Activated naive CD8-positive, alpha-beta T cell (primary cell): ENCODE results near the gene KIAA1958.
"Not testable (repeated sequence)": the region's sequence is repeated elsewhere in the genome, so short reads cannot be mapped to it uniquely, and the experiment has no call there.

ENCODE experiments used
- H3K27ac Mint-ChIP-seq: one replicate; pipeline ENCODE4 v1.8.0; 2021; ENCODE audit warnings: mixed read lengths
- H3K27me3 Mint-ChIP-seq: one replicate; pipeline ENCODE4 v1.8.0; 2021; ENCODE audit warnings: mixed read lengths
- H3K36me3 Mint-ChIP-seq: one replicate; pipeline ENCODE4 v1.8.0; 2021; ENCODE audit warnings: mixed read lengths
- H3K4me1 Mint-ChIP-seq: one replicate; pipeline ENCODE4 v1.8.0; 2021; ENCODE audit warnings: low read depth, mixed read lengths
- H3K4me3 Mint-ChIP-seq: one replicate; pipeline ENCODE4 v1.8.0; 2021; ENCODE audit warnings: mild to moderate bottlenecking, mixed read lengths
- H3K9me3 Mint-ChIP-seq: one replicate; pipeline ENCODE4 v1.8.0; 2021; ENCODE audit warnings: low read depth, mixed read lengths

The KIAA1958 gene

DNA sequence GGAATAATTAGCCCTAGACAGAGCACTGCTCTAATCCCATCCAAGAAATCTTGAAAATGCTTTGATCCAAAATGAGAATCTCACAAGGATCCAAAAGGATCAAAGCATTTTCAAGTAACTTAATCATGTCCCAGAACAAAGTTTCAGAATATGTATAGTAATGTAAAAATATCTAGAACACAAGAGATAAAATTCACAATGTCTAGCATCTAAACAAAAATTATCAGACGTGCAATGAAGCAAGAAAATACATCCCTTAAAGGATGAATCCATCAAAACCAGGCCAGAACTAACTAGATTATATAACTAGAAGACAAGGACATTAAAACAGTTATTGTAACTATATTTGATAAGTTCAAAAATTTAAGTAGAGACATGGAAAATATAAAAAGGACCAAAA lies 162.0 kb downstream of the KIAA1958 start:
- H3K27ac Mint-ChIP-seq, result no peak overlapping the region
- no peak overlapping the region for H3K4me3 Mint-ChIP-seq
- H3K4me1 Mint-ChIP-seq, result no peaks in the 10 kb centered on the region
- H3K9me3 Mint-ChIP-seq, result peaks cover 17% of the 10 kb centered on the region
- H3K36me3 Mint-ChIP-seq, result peaks cover 45% of the 10 kb centered on the region
- H3K27me3 Mint-ChIP-seq, result no peaks in the 10 kb centered on the region

DNA sequence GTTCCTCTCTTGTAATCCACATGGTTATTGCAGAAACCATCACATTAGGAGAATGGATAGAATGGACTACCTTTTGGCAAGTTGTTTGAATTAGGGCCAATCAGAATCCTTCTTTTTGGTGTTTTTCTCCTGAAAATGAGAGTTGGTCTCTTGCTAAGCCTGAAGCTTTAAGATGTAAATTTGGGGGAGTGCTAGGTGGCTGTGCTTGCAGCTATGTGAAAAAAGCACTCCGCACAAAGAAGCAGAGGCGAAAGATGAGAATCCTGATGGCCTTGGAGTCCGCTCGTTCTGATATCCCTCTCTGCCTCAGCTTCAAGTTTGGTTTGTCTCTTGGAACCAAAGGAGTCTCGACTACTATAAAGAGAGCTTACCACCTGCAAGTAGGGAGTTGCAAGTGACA lies 167.7 kb downstream of the KIAA1958 start:
- Mint-ChIP-seq H3K9me3 (no peaks in the 10 kb centered on the region), H3K36me3 (peaks cover 10% of the 10 kb centered on the region), H3K4me3 (no peak overlapping the region), H3K27ac (no peak overlapping the region), H3K27me3 (no peaks in the 10 kb centered on the region), H3K4me1 (no peaks in the 10 kb centered on the region)

DNA sequence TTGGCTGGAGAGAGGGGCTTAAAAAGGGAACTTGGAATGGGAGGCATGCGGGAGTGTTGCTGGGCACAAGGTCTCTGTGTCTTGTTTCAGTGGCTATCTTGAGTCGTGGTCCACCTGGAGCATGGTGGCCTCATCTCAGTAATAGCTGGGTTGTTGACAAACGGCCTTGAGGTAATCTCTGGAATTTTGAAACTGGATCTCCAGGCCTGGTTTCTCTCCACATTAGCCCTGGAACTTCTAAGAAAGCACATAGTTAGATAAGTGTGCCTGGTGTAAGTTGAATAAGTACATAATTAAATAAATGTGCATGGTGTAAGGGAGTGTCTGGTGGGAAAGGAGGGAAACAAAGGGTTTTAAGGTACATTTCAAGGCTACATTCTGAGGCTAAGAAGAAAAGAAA lies 169.0 kb downstream of the KIAA1958 start:
- Mint-ChIP-seq H3K9me3 (no peaks in the 10 kb centered on the region), H3K4me3 (no peak overlapping the region), H3K4me1 (no peaks in the 10 kb centered on the region), H3K36me3 (peaks cover 4% of the 10 kb centered on the region), H3K27ac (no peak overlapping the region), H3K27me3 (no peaks in the 10 kb centered on the region)

DNA sequence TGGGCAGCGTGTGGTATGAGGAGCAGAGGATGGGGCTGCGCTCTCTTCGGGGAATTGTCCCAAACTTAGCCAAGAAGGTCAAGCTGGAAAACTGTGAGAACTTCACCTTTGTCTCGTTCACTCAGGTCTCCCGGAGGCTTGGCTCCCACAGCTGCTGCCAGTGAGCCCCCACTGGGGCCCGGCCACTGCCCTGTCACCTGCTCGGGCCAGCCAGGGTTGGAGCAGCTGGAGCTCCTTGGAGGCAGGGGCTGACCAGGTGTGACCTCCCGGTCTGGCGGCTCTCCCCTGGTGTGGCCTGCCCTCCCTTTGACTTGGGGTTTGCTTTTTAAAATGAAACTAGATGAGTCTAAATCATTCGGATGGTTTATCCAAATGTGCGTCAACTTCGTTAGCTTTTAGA lies 173.3 kb downstream of the KIAA1958 start:
- Mint-ChIP-seq H3K9me3 (no peaks in the 10 kb centered on the region), H3K4me1 (no peaks in the 10 kb centered on the region), H3K27me3 (no peaks in the 10 kb centered on the region), H3K36me3 (peaks cover 4% of the 10 kb centered on the region), H3K4me3 (no peak overlapping the region), H3K27ac (no peak overlapping the region)

DNA sequence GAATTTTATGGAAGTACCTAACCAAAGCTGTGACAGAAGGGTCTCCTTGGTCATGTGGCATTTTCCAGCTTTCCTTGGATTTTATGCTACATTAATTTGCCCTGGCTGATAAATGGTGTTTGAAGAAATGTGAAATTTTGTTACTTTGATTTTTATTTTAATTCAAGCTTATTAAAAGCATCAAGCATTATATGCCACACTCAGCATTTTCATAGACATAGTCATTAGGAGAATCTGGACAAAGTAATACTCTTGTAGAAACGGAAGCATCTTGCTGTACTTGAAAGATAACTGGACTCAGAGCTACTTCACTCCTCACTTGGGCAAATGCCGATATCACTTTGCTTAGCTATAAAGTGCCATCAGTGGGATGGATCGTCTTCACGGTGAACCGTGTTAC lies 177.1 kb downstream of the KIAA1958 start:
- Mint-ChIP-seq H3K4me1 (no peaks in the 10 kb centered on the region), H3K36me3 (peaks cover 4% of the 10 kb centered on the region), H3K27me3 (no peaks in the 10 kb centered on the region), H3K4me3 (no peak overlapping the region), H3K9me3 (no peaks in the 10 kb centered on the region), H3K27ac (no peak overlapping the region)

DNA sequence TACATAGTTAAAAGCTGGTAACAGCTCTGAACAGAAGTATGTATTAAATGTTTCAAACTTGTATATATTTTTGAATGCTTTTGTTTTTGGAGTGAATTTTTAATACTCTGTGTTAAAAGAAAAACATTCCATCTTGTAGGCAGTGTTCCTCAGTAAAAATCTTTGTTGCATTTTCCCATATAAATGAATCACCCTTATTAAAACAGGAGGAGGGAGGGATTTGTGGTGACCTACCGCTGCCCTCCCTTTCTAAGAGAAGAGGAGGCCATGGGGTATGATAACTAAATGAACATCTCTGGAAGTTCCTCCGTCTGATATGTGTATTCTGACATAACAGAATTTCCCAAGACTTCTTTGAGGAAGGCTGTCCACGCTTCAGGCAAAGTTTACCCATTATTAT lies 177.9 kb downstream of the KIAA1958 start:
- no peaks in the 10 kb centered on the region for H3K27me3 Mint-ChIP-seq
- peaks cover 4% of the 10 kb centered on the region for H3K36me3 Mint-ChIP-seq
- no peaks in the 10 kb centered on the region for H3K9me3 Mint-ChIP-seq
- H3K4me3 Mint-ChIP-seq, result no peak overlapping the region
- H3K27ac Mint-ChIP-seq, result no peak overlapping the region
- no peaks in the 10 kb centered on the region for H3K4me1 Mint-ChIP-seq

DNA sequence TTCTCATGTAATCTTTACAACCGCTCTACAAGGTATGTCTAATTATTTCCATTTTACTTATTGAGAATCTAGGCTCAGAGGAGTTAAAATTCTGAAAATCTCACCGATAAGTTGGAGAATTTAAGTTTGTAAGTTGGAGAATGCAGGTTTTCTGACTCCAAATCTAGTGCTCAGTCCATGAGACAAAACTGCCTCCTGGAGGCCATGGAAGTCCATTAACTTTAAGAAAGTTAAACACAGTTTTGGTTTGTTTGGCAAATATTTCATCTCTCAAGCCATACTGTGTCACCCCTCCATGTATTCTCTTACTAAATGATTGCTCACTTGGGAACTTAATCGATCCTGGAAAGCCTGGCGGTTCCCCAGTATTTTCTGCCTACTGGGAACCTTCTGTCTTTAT lies 178.7 kb downstream of the KIAA1958 start:
- Mint-ChIP-seq H3K27me3 (no peaks in the 10 kb centered on the region), H3K36me3 (peaks cover under 1% of the 10 kb centered on the region), H3K4me1 (no peaks in the 10 kb centered on the region), H3K27ac (no peak overlapping the region), H3K9me3 (no peaks in the 10 kb centered on the region), H3K4me3 (no peak overlapping the region)

DNA sequence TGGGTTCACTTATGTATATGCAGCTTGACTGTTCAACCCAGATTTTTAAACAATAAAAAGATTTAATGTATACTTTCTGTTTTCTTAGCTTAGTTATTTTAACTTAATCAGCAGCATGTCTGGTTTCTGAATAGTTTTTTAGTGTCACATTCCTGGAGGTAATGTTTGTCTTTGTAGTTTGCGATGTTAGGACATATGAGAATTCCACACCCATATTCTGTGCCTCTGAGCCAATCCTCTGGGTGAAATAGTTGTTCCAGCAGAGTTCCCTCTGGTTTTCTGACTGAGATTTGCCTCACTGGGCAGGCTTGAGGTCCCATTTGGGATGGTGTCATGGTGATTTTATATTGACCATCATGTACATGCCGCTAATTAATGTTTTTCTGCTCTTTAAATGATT lies 182.7 kb downstream of the KIAA1958 start:
- Mint-ChIP-seq H3K4me1 (no peaks in the 10 kb centered on the region), H3K36me3 (no peaks in the 10 kb centered on the region), H3K27ac (no peak overlapping the region), H3K9me3 (no peaks in the 10 kb centered on the region), H3K27me3 (no peaks in the 10 kb centered on the region), H3K4me3 (no peak overlapping the region)

DNA sequence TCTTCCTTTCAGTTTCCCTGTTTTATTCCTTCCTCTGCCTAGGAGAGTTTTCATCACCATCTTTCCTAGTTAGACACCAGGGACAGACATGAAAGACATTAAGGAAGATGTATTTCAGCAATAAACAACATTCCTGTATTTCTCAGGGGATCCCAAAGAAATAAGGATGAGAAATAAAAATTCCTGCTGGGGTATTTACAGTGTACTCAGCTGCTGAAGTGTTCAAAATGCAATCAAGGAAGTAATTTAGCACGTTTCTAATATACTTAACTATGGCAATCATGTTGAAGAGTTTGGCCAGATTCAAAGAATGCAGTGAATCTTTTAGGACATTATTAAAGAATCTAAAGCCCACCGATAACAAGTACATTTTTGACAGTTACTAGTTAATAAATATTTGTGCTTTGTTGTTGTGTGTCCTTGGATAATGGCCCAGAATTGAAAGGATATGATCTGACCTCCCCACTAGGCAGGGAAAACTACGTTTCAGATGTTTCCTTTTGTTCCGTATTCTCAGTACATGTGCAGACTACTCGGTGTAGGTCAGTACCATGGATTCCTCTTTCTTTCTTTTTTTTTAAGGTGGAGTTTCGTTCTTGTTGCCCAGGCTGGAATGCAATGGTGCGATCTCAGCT lies 184.5 kb downstream of the KIAA1958 start:
- Mint-ChIP-seq H3K36me3 (no peaks in the 10 kb centered on the region), H3K4me1 (no peaks in the 10 kb centered on the region), H3K27ac (no peak overlapping the region), H3K9me3 (no peaks in the 10 kb centered on the region), H3K27me3 (no peaks in the 10 kb centered on the region), H3K4me3 (no peak overlapping the region)

DNA sequence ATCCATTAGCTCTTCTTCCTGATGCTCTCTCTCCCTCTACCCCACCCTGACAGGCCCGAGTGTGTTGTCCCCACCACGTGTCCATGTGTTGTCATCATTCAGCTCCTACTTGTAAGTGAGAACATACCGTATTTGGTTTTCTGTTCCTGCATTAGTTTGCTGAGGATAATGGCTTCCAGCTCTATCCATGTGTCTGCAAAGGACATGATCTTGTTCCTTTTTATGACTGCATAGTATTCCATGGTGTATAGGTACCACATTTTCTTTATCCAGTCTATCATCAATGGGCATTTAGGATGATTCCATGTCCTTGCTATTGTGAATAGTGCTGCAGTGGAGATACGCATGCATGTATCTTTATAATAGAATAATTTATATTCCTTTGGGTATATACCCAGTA lies 186.6 kb downstream of the KIAA1958 start:
- H3K27me3 Mint-ChIP-seq, H3K4me1 Mint-ChIP-seq, H3K4me3 Mint-ChIP-seq, H3K27ac Mint-ChIP-seq, H3K36me3 Mint-ChIP-seq, H3K9me3 Mint-ChIP-seq: not testable (repeated sequence)

DNA sequence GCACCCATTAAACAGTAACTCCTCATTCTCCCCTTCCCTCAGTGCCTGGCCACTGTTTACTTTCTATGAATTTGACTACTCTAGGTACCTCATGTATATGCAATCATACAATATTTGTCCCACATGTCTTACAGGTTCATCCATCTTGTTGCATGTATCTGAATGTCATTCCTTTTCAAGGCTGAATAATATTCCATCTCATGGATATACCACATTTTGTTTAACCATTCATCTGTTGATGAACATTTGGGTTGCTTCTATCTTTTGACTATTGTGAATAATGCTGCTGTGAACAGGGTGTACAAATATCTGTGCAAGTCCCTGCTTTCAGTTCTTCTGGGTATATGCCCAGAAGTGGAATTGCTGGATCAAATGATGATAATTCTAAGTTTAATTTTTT lies 190.4 kb downstream of the KIAA1958 start:
- Mint-ChIP-seq H3K4me3 (no peak overlapping the region), H3K9me3 (peaks cover 15% of the 10 kb centered on the region), H3K27ac (no peak overlapping the region), H3K27me3 (no peaks in the 10 kb centered on the region), H3K36me3 (peaks cover 9% of the 10 kb centered on the region), H3K4me1 (peaks cover 2% of the 10 kb centered on the region)

DNA sequence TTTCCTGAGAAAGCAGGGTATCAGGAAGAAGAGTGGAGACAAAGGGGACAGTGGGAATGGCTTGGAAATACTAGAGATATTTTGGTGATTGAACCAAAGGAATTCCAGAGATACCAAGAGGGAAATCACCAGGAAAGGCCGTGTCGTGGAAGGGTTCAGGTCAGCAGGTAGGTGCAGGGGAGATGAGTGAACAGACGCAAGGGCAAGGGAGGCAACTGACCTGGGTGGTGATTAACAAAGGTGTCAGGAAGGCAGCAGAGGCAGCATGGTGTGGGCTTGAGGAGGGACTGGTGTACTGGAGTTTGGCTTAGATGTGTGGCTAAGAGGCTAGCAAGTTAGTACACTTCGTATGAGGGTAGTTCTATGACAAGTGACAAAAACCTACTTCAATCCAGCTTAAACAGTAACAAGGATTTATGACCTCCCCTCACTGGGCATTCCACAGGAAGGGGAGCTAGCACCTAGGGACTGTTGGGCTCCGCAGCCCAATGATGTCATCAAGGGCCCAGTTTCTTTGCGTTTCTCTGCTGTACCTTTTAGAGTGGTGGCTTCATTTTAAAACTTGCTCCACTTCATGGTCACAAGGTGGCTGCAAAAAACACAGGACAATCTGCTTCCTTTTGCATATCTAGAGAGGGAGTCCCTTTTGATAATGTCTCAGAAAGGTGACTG lies 194.2 kb downstream of the KIAA1958 start:
- peaks cover 9% of the 10 kb centered on the region for H3K4me1 Mint-ChIP-seq
- no peaks in the 10 kb centered on the region for H3K27me3 Mint-ChIP-seq
- H3K4me3 Mint-ChIP-seq, result no peak overlapping the region
- H3K36me3 Mint-ChIP-seq, result peaks cover 17% of the 10 kb centered on the region
- H3K9me3 Mint-ChIP-seq, result peaks cover 15% of the 10 kb centered on the region
- no peak overlapping the region for H3K27ac Mint-ChIP-seq

DNA sequence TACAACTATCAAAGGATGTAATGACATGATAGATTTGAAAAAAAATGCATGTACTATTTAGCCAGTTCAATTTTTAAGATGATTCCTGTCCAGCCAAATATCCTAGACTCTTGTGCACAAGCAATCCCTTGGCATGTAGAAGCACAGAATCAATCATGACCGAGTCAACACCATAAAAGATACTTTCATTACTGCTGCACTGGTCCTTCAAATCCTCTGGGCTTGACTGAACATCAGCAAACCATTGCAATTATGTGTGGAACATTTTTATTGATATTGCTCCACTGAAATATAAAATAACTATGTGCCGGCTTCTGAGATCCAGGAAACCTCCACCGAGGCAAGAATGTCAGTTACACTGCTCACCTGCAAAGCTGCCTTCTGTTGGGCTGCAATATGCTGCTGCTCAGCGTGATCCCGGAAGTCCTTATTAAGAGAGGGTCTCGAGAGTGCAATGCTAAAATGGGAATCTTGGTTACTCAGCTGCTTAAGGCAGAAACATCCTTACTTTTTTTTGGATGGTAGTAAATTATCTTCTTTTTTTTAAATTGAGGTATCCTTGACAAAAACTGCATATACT lies 202.6 kb downstream of the KIAA1958 start:
- peaks cover 27% of the 10 kb centered on the region for H3K36me3 Mint-ChIP-seq
- H3K9me3 Mint-ChIP-seq, result no peaks in the 10 kb centered on the region
- no peak overlapping the region for H3K27ac Mint-ChIP-seq
- no peaks in the 10 kb centered on the region for H3K27me3 Mint-ChIP-seq
- no peak overlapping the region for H3K4me3 Mint-ChIP-seq
- H3K4me1 Mint-ChIP-seq, result no peaks in the 10 kb centered on the region

DNA sequence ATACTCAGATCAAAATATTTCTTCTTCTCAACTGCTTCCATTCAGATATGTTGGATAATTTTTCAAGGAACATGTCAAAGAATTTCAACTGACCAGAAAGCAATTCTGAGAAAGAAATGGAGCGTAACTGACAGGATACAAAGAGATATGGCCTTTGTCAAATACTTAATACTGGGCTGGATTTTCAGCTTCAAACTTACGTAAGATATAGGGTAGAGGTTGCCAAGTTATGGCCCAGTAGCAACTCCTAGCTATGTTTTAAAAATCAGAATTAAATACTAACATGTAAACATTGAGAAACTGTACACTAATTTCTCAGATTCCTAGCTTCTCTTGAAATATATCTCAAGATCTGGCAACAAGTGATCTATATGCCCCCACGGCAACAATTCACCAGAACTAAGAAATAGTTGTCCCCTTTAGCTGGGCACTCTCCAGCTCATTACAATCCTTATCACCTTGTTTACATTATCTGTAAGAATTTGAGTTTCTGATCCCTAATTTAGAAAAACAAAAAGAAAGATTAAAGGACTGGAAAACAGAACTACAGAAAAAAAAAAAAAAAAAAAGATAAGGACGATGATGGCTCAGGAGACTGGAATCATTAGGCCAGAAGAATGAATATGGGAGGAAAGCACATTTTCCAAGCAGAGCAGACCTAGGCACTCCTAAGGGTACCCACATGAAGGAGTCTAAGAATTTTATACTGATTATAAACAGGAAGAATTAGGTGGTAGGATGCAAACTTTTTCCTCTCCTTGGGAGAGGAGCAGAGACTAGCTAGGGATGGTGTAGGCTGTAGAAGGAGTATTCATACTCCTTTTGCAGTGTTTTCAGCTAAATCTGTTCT lies 208.3 kb downstream of the KIAA1958 start:
- Mint-ChIP-seq H3K27ac (no peak overlapping the region), H3K36me3 (peaks cover 30% of the 10 kb centered on the region), H3K4me1 (peaks cover 11% of the 10 kb centered on the region), H3K4me3 (no peak overlapping the region), H3K27me3 (no peaks in the 10 kb centered on the region), H3K9me3 (no peaks in the 10 kb centered on the region)

DNA sequence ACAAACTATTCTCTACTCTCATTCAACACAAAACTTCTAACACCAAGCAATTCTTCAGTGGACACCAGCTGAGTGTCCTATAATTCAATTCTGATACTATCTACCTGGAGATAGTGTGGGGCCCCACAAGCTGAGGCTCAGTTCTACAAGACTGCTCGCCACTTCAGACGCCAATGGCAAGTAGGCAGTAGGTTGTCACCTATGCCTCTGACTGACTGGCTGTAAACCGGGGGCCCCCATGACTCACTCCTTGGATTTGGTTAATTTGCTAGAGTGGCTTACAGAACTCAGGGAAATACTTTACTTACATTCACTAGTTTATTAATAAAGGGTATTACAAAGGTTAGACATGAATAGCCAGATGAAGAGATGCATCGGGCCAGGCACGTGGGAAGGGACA lies 209.8 kb downstream of the KIAA1958 start:
- Mint-ChIP-seq H3K36me3 (peaks cover 24% of the 10 kb centered on the region), H3K9me3 (no peaks in the 10 kb centered on the region), H3K27ac (no peak overlapping the region), H3K27me3 (no peaks in the 10 kb centered on the region), H3K4me1 (peaks cover 18% of the 10 kb centered on the region), H3K4me3 (no peak overlapping the region)
